ENCODE data around the gene SART1.
A peak's percentile ranks its signal among the peaks of the same experiment; 100 is the strongest.

SART1 gene

GRCh38 chr11:65968600-65969482 is 7.3 kb downstream of the SART1 start:
- no peak for DNase-seq

GRCh38 chr11:65972116-65972515 is 10.6 kb downstream of the SART1 start:
- no peak for DNase-seq

- DNase-seq, result no peak
Measured at GRCh38 chr11:65973439-65974110, 12.0 kb downstream of the SART1 start.

- DNase-seq, result no peak
Measured at GRCh38 chr11:65975771-65976170, 14.2 kb downstream of the SART1 start.

- DNase-seq, result no peak
Measured at GRCh38 chr11:65976216-65977176, 15.0 kb downstream of the SART1 start.

- DNase-seq, result no peak
Measured at GRCh38 chr11:65977621-65978390, 16.3 kb downstream of the SART1 start.

GRCh38 chr11:65978391-65979238 is 17.1 kb downstream of the SART1 start:
- DNase-seq, result no peak

- no peak for DNase-seq
Measured at GRCh38 chr11:65979261-65979759, 17.8 kb downstream of the SART1 start.

GRCh38 chr11:65981101-65981740 is 19.7 kb downstream of the SART1 start:
- DNase-seq, result no peak

- no peak for DNase-seq
Measured at GRCh38 chr11:65981972-65982823, 20.7 kb downstream of the SART1 start.

GRCh38 chr11:65982824-65983588 is 21.5 kb downstream of the SART1 start:
- DNase-seq, result no peak

- no peak for DNase-seq
Measured at GRCh38 chr11:65983589-65983987, 22.1 kb downstream of the SART1 start.

GRCh38 chr11:65987336-65987735 is 25.8 kb downstream of the SART1 start:
- no peak for DNase-seq

GRCh38 chr11:65988791-65989592 is 27.5 kb downstream of the SART1 start:
- DNase-seq, result peak; percentile 96

- no peak for DNase-seq
Measured at GRCh38 chr11:65992056-65992455, 30.5 kb downstream of the SART1 start.

- DNase-seq, result no peak
Measured at GRCh38 chr11:65997286-65997685, 35.8 kb downstream of the SART1 start.

- DNase-seq, result peak; percentile 95
Measured at GRCh38 chr11:66001942-66002647, 40.6 kb downstream of the SART1 start, which contains the start of the genes BANF1 and EIF1AD. BANF1 (plus strand) TSS chr11:66002503; CDS start chr11:66003251, 748 bp downstream. EIF1AD (minus strand) TSS chr11:66002157; CDS start chr11:66000389, 1,768 bp downstream.
